ENCODE results near the gene ADAMTS4. TPM values are rescaled to one million over a fixed set of nuclear protein-coding genes. Genes with fewer than 3 reads are reported as not detected.
A peak's percentile ranks its signal among the peaks of the same experiment; 100 is the strongest.
"Not testable (repeated sequence)": the region's sequence is repeated elsewhere in the genome, so short reads cannot be mapped to it uniquely, and the experiment has no call there.

The ADAMTS4 gene, protein sequence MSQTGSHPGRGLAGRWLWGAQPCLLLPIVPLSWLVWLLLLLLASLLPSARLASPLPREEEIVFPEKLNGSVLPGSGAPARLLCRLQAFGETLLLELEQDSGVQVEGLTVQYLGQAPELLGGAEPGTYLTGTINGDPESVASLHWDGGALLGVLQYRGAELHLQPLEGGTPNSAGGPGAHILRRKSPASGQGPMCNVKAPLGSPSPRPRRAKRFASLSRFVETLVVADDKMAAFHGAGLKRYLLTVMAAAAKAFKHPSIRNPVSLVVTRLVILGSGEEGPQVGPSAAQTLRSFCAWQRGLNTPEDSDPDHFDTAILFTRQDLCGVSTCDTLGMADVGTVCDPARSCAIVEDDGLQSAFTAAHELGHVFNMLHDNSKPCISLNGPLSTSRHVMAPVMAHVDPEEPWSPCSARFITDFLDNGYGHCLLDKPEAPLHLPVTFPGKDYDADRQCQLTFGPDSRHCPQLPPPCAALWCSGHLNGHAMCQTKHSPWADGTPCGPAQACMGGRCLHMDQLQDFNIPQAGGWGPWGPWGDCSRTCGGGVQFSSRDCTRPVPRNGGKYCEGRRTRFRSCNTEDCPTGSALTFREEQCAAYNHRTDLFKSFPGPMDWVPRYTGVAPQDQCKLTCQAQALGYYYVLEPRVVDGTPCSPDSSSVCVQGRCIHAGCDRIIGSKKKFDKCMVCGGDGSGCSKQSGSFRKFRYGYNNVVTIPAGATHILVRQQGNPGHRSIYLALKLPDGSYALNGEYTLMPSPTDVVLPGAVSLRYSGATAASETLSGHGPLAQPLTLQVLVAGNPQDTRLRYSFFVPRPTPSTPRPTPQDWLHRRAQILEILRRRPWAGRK
- total RNA-seq (2014; rRNA removed; shearing (Covaris generic)): not detected in 2 replicates

- DNase-seq (ENCODE audit: low spot score): no peak
Observed at GRCh38 chr1:161198897-161199431, at the start of gene ADAMTS4. Gene ADAMTS4, minus strand, starts transcription at chr1:161199054. Its CDS starts 427 bp downstream, at chr1:161198627.

- DNase-seq (ENCODE audit: low spot score): no peak
Observed at GRCh38 chr1:161244888-161245287, 46.0 kb upstream of the ADAMTS4 start.

GRCh38 chr1:161242313-161242712, 43.5 kb upstream of the ADAMTS4 start:
- DNase-seq (ENCODE audit: low spot score): peak; percentile 39

DNA sequence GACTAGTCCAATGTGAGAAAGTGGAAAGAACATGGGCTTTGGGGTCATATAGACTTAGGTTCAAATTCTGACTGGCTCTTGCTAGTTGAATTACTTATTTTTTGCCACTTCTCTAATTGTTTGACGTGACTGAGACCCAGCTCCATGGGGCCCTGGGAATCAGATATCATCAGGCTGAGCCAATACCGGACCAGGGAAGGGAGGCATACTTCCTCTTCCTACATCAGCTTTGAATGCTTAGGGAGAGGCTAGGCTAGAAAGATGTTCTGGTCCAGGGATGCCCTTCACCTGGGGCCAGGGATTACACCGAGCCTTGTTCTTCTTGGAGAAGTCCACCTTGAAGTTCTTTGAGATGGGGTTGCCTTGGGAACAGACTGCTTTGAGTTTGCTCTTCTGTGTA, 42.8 kb upstream of the ADAMTS4 start:
- no peak for DNase-seq (ENCODE audit: low spot score)

GRCh38 chr1:161238039-161238473, 39.2 kb upstream of the ADAMTS4 start, which contains the start of gene NR1I3:
Gene NR1I3, minus strand, starts transcription at chr1:161238203. Its CDS starts 1,638 bp downstream, at chr1:161236565.
- DNase-seq (ENCODE audit: low spot score): peak; percentile 27

DNA sequence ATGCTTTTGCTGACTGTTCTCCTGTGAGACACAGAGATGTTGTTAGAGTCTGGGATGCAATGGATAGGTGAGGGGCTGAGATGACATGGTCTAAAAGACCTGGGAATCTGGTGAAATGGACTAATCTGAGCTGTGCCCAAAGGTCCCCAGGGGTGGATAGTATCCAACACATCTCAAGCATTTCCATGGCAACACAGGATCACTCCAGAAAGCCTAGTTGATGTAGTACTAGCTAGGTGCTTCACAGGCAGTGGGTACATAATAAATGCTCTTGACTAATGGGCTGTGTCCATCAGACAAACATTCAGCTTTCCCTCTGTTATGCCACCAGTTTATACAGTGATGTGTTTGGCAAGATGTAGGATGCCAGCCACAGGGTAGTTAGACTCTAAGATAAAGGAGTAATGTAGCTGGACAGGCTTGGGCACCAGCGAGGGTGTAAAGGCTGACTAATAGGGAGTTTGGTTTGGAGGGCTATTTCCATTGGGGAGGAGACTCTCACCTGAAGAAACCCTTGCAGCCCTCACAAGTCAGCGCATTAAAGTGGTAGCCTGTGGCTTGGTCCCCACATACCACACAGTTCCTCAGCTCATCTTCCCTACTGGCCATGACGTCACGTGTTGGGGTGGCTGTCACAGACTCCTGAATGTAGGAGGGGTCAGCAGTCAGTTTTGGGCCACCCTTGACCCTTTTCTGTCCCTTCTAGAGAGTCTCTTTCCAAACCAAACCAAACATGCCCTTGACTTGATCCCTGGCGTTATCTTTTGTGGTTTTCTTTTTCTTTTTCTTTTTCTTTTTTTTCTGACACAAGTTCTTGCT, 37.3 kb upstream of the ADAMTS4 start:
- no peak for DNase-seq (ENCODE audit: low spot score)

DNA sequence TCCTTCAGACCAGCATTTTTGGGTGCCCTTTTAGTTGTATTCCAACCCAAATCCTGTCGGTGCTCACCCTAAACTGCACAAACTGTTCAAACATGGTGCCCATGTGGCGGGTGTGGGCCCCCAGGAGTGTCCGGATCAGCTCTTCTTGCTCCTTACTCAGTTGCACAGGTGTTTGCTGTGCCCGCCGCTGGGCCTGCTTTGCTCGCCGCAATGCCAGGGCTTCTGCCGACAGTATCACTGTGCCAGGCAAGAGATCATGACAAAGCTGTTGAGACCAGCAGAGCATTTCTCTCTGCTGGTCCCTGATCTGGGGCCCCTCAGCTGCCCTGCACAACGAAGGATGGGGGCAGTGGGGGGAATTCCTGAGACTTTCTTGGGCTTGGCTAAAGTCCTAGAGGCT, 34.2 kb upstream of the ADAMTS4 start:
- no peak for DNase-seq (ENCODE audit: low spot score)

DNA sequence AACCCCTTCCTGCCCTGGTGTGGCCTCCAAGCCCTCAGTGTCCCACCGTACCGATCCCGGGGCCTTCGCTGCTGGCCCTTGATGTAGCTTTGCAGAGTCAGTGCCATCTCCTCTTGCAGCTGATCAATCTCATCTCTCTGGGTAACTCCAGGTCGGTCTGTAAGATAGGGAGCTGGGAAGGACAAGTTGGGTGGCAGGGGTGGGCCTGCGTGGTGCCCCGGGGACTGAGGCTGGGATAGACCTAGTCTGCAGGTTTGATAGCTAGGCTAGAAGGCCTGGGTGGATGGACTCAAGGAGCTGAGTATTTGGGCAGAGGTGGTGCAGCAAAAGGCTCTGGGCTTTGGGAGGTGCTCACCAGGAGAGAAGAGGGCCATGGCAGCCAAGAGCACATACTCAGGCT, 31.9 kb upstream of the ADAMTS4 start:
- no peak for DNase-seq (ENCODE audit: low spot score)

- no peak for DNase-seq (ENCODE audit: low spot score)
Observed at GRCh38 chr1:161229896-161230295, 31.0 kb upstream of the ADAMTS4 start.

DNA sequence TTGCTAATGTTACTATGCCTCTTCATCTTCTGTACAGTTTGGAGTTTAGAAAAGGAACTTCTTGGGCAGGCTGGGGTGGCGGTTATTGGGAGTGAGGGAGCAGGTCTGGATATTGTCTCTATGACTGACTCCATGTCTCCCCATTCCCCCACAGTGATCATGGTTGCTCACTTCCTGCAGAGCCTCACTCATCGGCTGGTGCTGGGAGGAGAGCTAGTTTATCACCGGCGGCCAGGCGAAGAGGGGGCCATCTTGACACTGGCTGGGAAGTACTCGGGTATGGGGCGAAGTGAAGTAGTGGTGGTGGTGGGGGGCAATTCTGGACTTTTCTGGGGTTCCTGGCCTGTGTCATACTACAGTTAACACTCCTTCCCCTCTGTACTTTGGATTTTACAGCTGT, 29.2 kb upstream of the ADAMTS4 start:
- no peak for DNase-seq (ENCODE audit: low spot score)

DNA sequence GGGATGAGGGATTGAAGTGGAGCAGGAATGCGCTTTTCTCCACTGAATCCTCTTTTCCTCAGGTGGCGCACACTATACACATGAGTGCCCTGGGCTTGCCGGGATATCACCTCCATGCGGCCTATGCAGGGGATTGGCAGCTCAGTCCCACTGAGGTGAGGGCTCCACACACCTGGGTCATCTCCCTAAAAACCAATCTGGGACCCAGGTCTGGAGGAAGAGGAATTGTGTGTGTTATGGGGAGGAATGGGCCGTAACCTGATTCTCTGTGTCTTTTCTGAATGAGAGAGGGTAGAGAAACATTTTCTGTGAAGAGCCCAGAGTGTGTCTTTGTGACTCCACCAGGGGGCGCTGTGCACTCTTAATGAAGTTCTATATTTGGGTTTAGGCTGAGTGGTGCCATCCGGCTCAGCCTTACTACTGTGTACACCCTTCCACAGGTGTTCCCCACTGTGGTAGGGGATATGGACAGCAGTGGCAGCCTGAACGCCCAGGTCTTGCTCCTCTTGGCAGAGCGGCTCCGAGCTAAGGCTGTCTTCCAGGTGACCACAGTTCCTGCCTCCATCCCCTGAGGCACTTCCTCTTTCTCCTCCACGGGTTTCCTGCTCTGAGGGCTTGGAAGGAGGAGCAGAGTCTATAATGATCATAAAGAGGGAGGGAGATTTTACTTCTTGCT, 28.5 kb upstream of the ADAMTS4 start:
- peak; percentile 79 for DNase-seq (ENCODE audit: low spot score)

- DNase-seq (ENCODE audit: low spot score): no peak
Observed at GRCh38 chr1:161226759-161227158, 27.9 kb upstream of the ADAMTS4 start.

GRCh38 chr1:161226320-161226711, 27.5 kb upstream of the ADAMTS4 start:
- no peak for DNase-seq (ENCODE audit: low spot score)

DNA sequence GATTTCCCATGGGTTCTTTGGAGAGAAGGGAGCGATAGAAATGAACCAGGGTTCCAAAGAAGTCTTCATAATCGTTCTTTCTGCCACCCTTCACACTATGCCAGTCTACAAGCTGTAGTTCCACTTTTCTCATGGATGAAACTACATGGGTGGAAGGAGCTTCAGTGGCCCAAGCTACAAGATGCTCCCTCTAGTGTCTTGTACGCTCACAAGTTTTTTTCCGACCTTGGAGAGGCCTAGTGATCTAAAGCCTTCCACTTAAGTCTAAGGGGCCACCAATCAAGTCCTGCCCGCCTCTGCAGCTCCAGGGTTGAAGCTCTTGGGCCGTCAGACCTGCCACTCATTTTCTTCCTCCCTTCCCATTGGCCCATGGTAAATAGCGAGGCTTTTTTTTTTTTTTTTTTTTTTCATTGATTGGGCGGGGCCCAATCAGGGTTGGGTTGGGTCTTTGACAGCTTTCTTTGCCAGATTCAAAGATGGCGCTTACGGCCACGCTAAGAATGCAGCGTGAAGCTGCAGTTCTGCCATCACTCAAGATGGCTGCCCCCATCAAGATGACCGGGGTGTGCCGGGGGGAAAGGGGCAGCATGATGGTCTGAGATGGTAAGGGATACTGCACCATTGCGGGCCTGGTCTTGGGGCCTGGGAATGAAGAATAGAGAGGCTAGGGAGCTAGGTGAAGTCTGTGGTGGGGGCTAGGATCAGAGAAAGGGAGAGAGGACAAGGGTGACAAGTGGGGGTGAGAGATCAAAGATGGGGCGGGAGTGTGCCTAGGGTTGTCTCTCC, 26.9 kb upstream of the ADAMTS4 start, which contains the start of gene TOMM40L:
TSS of gene TOMM40L (plus strand) at position 527 of the 786 bp plus-strand sequence. CDS start 430 bp downstream, outside the sequence.
- peak; percentile 100 for DNase-seq (ENCODE audit: low spot score)

GRCh38 chr1:161225178-161225533, 26.3 kb upstream of the ADAMTS4 start:
- no peak for DNase-seq (ENCODE audit: low spot score)

DNA sequence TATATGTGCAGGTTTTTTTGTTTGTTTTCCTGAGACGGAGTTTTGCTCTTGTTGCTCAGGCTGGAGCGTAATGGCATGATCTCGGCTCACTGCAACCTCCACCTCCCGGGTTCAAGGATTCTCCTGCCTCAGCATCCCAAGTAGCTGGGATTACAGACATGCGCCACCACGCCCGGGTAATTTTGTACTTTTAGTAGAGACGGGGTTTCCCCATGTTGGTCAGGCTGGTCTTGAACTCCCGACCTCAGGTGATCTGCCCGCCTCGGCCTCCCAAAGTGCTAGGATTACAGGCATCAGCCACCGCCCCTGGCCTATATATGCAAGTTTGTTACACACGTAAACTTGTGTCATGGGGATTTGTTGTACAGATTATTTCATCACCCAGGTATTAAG, 25.8 kb upstream of the ADAMTS4 start:
- DNase-seq (ENCODE audit: low spot score): not testable (repeated sequence)

DNA sequence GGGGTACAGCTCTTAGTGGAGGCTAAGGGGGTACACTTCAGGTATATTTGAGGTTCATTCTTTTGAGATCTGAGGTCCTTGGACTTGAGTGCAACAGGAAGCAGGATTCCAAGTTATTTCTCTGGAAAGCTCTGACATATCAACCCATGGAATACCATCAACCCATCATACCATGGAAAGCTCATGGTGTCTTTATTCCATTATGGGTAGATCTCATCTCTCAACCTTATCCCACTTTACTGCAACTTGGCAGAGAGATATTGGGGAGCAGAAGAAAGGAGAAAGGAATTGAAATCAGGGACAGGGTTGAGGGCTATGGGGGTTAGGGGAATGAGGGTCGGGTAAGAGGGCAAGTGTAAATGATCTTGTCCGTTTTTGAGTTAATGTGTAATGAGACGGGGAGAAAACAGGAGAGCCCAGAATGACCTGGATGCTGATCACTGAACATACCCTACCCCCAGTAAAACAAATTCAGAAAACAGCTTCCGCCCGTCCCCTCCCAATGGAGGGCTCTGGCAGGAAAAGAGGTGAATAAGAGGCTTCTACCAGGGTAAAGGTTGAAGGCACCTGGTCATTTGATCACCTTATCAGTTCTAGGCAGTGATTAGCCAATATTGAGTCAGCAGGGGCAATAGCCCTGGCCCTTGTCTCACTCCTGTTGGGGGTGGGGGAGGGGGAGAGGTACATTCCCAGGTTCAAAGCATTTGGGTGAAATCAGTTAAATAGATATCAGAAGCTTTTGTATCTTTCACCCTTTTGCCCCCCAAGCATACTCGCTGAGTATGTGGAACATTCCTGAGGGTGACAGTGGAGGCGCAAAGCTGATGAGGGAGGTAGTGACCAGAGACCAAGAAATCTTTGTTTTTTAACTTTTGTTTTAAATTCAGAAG, 25.2 kb upstream of the ADAMTS4 start:
- DNase-seq (ENCODE audit: low spot score): no peak

- DNase-seq (ENCODE audit: low spot score): no peak
Observed at GRCh38 chr1:161222175-161223019, 23.5 kb upstream of the ADAMTS4 start.
